Hindlimb muscle (tissue), 1 donor: ENCODE results near the gene LIN28B. TPM values are rescaled to one million over a fixed set of nuclear protein-coding genes. Genes with fewer than 3 reads are reported as not detected.
"Not testable (repeated sequence)": the region's sequence is repeated elsewhere in the genome, so short reads cannot be mapped to it uniquely, and the experiment has no call there.

Experiments
- DNase-seq: peaks from one replicate; pipeline ENCODE4 v3.0.0-alpha.2; 2013
- polyA plus RNA-seq: library from polyadenylated mRNA; unstranded; fragments of 120-200 nt; gene quantifications from one replicate; pipeline ENCODE4 v1.2.1, GENCODE V29; 2013; ENCODE audit not compliant: insufficient read length

Gene LIN28B, protein sequence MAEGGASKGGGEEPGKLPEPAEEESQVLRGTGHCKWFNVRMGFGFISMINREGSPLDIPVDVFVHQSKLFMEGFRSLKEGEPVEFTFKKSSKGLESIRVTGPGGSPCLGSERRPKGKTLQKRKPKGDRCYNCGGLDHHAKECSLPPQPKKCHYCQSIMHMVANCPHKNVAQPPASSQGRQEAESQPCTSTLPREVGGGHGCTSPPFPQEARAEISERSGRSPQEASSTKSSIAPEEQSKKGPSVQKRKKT
- polyA plus RNA-seq, result 0.04 TPM

DNA sequence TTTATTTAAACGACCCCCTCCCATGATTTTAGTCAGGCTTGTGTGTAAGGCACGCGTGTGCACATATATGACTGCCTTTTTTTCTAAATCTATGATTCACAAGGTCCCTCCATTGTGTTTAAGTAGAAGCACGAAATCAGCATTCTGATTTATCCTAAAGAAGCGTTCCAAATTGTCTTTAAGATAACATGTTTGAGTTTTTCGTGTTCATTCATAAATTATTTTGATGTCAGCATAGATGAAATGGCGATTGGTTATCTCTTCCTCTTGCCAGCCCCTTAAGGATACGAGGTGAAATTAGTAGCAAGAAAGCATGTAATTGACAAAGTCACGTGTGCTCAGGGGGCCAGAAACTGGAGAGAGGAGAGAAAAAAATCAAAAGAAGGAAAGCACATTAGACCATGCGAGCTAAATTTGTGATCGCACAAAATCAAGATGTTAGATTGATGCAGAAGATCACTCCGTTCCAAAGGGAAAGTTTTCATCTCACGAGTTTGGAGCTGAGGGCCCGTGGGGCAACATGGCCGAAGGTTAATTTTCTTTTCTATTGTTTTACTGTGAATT is at the start of gene LIN28B:
Gene LIN28B, plus strand, starts transcription at position 377 of the 564 bp plus-strand sequence. Its CDS starts 144 bp downstream, at position 521.
- no peak for DNase-seq

DNA sequence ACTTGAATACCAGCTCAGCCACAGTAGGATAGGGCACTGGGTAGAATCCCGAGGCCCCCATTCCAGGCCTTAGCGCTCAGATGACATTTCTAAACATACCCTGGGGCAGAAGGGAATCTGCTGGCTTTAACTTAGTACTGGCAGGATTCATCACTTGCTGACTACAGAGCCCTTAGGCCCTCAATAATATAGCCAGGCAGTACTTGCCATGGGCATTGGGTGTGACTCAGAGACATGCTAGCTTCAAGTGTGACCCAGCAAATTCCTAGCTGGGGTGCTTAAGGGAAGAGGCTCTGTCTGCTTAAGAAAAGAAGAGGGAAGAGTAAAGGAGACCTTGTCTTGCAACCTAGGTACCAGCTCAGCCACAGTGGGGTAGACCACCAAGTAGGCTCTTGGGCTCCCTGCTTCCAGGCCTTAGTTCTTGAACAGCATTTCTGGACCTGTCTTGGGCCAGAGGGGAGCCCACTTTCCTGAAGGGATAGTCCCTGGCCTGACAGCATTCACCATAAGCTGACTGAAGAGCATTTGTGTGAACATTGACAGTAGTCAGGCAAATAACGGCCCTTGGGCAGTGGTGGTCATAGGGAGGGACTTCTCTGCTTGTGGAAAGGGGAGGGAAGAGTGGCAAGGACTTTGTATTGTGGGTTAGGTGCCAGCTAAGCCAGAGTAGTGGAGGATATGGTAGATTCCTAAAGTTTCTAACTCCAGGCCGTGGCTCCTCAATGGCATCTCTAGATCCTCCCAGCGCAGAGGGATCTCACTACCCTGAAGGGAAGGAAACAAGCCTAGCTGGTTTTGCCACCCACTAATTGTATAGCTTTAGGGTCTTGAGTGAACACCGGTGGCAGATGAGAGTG is 48.6 kb upstream of the LIN28B start:
- no peak for DNase-seq

DNA sequence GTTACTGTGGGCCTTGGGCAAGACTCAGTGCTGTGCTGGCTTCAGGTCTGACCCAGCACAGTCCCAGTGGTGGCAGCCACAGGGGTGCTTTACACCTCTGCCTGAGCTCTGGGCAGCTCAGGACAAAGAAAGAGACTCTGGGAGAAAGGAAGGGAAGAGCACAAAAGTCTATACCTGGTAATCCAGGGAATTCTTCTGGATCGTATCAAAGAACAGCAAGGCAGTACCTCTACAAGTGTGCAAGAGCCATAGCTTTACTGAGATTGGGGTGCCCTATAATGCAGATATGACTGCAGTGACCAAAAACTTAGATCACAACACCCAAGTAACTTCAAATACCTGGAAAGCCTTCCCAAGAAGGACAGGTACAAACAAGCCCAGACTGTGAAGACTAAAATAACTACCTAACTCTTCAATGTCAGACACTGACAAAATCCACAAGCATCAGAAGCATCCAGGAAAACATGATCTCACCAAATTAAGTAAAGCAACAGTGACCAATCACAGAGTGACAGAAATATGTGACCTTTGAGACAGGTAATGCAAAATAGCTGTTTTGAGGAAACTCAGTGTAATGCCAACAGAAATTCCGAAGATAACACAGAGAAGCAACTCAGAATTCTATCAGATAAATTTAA is 47.9 kb upstream of the LIN28B start:
- no peak for DNase-seq

GRCh38 chr6:104921896-104922295 is 35.0 kb upstream of the LIN28B start:
- no peak for DNase-seq

- no peak for DNase-seq
Measured at GRCh38 chr6:104928141-104928540, 28.8 kb upstream of the LIN28B start.

GRCh38 chr6:104929353-104929752 is 27.6 kb upstream of the LIN28B start:
- DNase-seq, result no peak

GRCh38 chr6:104930939-104931338 is 26.0 kb upstream of the LIN28B start:
- no peak for DNase-seq

DNA sequence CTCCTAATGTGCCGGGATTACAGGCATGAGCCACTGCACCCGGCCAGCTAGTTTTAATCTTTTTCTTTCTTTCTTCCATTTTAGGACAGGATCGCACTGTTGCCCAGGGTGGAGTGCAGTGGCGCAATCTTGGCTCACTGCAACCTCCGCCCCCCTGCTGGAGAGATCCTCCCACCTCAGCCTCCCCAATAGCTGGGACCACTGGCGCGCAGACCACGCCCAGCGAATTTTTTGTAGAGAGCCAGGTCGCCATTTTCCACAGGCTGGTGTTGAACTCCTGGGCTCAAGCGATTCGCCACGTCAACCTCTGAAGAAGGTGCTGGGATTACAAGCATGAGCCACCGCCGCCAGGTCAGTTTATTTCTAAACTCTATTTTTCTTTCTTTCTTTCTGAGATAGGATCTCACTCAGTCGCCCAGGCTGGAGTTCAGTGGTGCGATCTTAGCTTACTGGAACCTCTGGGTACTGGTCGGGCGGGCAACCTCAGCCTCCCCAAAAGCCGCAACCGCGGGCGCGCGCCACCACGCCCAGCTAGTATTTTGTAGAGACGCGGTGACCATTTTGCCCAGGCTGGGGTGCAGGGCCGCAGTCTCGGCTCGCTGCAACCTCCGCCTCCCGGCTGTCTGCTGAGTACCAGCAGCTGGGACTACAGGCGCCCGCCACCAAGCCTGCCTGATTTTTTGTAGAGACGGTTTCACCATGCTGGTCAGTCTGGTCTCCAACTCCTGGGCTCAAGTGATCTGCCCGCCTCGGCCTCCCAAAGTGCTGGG is 20.0 kb upstream of the LIN28B start:
- DNase-seq, result no peak

DNA sequence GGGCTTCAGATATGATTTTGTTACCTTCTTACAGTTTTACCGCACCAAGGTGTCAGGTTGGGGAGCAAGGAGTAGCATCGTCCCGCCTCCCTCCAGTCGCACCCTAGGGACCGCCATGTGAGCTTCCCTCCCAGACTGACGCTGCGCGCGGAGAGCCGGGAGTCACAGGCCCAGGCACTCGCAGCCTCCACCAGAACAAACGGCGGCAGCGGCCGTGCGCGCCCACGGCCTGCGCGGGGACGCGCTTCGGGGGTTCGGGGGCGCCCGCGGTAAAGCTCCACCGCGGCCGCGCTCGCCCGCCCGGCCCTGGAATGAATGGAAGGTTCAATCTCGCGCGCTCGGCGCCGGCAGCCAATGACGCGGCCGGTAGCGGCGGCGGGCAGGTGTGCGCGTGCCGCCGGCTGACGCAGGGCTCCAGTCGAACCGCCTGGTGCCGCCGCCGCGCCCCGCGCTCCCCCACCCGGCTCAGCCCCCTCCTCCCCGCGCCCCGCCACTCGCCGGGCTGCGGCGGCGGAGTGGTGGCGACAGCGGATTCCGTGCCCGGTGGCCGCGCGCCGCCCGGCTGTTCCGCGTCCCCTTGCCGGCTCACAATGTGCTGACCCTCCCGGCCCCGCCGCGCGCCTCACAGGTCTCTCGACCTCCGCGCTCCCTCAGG is 16.5 kb upstream of the LIN28B start:
- no peak for DNase-seq

DNA sequence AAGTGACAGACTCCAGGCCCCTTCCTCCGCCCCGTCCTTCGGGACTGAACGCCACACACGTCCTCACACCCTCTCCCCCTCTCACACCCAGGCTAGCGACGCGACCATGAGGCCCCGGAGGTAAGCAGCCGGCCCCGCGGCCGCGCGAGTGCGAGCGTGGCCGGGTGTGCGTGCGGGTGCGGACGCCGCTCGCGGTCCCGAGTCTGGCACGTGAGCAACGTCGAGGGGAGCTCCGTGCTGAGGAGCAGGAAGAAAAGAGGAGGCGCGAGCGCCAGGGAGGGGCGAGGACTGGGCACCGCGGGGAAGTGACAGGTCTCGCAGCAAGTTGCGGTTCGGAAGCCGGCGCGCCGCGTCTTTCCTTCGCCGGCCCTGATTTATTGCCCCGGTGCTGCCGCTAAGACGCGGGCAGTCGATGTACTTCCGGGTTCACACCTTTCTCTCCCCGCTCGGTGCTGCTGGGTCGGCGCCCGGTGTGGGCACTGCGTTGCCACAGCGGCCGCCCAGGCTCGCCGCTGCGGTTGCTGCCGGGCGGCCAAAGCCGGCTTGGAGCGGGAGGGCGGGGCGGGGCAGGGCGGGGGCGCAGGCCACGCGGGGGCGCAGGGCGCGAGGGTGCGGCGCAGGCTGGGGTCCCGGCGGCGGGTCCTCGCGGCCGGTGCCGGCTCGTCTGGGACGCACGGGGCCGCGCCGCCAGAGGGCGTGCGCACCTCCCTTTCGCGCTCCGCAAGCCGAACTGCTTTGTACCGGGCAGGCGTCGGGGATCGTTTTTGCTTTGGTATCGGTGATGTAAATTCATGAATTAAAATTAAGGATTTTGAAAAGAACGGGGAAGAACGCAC is 15.8 kb upstream of the LIN28B start:
- no peak for DNase-seq

DNA sequence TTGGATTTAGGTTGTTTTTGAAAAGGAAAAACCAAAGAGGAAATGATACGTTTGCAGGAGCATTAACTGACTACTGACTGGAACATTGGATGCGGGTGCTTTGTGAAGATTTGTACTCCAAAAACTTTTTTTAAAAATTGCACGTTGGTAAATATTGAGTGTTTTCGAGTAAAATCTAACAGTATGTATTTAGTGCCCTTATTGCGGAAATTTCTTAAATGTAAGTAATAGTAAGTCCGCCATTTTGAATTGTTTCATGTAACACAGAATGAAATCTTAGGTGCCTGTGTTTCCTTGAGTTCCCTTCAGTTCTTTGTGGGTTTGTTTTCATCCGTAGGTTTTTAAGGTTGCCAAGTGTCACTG is 15.2 kb upstream of the LIN28B start:
- DNase-seq, result no peak

DNA sequence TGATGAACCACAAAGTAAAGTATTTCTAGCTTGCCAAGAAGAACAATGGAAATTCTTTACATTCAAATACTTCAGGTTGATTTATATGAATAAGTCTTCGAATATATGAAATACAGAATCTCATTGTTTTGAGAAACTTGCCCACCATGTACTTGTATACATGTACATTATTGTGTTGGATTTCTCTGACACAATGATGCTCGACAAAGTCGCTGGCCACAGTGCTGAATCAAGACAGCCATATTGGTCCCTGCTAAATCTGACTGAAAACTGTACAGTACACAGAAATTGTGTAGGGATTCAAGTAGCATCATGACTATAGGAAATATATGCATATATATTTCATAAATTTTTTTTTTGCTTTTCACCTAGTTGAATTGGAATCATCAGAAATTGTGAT is 13.1 kb upstream of the LIN28B start:
- no peak for DNase-seq

GRCh38 chr6:104949206-104949605 is 7.7 kb upstream of the LIN28B start:
- DNase-seq, result no peak

GRCh38 chr6:104951677-104952076 is 5.2 kb upstream of the LIN28B start:
- no peak for DNase-seq

- no peak for DNase-seq
Measured at GRCh38 chr6:104952911-104953399, 4.0 kb upstream of the LIN28B start.

- DNase-seq, result not testable (repeated sequence)
Measured at GRCh38 chr6:104953400-104954189, 3.3 kb upstream of the LIN28B start.

DNA sequence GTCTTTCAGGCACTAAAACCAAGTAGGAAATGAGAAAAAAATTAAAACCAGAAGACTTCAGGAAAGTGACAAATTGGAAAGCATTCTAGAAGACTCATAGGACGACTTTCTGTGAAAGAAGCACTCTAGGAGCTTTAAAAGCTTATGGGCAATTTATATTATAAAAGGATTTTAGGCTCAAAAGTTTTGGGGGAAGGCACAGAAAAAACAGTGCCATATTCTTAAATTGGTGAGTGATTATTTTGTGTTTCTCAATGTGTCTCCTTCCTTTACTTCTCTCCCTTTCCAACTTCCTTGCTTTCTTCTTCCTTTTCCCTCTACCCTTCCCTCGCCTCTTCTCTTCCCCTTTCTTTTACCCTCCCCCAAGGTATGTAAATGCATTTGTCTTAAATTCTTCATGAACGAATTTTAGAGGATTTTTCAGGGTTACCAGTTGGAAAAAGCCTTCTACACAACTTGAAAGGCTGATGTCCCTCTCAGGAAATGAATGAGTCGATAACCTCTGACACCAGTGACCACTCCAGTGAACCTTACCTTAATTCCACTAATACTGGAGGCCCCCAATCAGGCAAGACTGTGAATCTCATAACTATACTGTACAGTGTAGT is 2.6 kb upstream of the LIN28B start:
- DNase-seq, result no peak

GRCh38 chr6:104955491-104955890 is 1.4 kb upstream of the LIN28B start:
- DNase-seq, result no peak
